ENCODE data around the gene SH2D1A.
"Not testable (repeated sequence)": the region's sequence is repeated elsewhere in the genome, so short reads cannot be mapped to it uniquely, and the experiment has no call there.

DNA sequence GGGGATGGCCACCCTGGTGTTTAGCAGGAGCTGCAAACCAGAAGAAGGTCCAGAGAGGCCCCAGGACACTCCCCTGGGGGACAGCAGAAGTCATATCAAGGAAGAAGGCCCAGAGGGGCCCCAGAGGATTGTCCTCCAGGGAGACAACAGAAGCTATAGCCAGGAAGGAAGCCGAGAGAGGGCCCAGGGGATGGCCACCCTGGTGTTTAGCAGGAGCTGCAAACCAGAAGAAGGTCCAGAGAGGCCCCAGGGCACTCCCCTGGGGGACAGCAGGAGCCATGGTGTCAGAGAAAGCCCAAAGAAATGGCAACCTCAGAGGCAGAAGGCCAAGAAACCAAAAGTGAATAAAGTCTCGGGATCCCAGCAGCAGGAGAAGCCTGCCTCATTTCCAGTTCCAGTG, 11.8 kb upstream of the SH2D1A start:
- TF ChIP-seq POLR2A (IDR thresholded peaks at IDR 0.05; ENCODE audit: low read depth, low read length); FOS (IDR thresholded peaks at IDR 0.05; ENCODE audit: borderline replicate concordance, insufficient read depth, low read length); POLR2AphosphoS5 (IDR thresholded peaks at IDR 0.05; ENCODE audit: insufficient read depth, low read depth, low read length); MYC (IDR thresholded peaks at IDR 0.05; ENCODE audit: low read depth, low read length); JUN (IDR thresholded peaks at IDR 0.05; ENCODE audit: borderline replicate concordance, insufficient read depth, insufficient read length, low read depth); EZH2 (IDR thresholded peaks at IDR 0.05; ENCODE audit: borderline replicate concordance, low read depth, low read length, severe bottlenecking); GATA2 (IDR thresholded peaks at IDR 0.05; ENCODE audit: insufficient read depth, insufficient read length, low read depth, low read length): not testable (repeated sequence)
- TF ChIP-seq, protein P1, sequence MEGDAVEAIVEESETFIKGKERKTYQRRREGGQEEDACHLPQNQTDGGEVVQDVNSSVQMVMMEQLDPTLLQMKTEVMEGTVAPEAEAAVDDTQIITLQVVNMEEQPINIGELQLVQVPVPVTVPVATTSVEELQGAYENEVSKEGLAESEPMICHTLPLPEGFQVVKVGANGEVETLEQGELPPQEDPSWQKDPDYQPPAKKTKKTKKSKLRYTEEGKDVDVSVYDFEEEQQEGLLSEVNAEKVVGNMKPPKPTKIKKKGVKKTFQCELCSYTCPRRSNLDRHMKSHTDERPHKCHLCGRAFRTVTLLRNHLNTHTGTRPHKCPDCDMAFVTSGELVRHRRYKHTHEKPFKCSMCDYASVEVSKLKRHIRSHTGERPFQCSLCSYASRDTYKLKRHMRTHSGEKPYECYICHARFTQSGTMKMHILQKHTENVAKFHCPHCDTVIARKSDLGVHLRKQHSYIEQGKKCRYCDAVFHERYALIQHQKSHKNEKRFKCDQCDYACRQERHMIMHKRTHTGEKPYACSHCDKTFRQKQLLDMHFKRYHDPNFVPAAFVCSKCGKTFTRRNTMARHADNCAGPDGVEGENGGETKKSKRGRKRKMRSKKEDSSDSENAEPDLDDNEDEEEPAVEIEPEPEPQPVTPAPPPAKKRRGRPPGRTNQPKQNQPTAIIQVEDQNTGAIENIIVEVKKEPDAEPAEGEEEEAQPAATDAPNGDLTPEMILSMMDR (IDR thresholded peaks at IDR 0.05; ENCODE audit: extremely low read depth in 1 of 2, insufficient read depth in 1 of 2, low read depth in 1 of 2, low read length in 2 of 2) = not testable (repeated sequence)
- TF ChIP-seq, protein P2, sequence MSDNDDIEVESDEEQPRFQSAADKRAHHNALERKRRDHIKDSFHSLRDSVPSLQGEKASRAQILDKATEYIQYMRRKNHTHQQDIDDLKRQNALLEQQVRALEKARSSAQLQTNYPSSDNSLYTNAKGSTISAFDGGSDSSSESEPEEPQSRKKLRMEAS (IDR thresholded peaks at IDR 0.05; ENCODE audit: insufficient read depth, insufficient read length) = not testable (repeated sequence)

All from endothelial cell of umbilical vein (primary cell).